Endometrium (tissue), 2 donors: Measurements from ENCODE around the gene ADGRA3.

Experiments
- FAIRE-seq: peaks from 2 replicates; lab custom pipeline; 2012; peaks lifted over from hg19 to GRCh38; lab: Jason Lieb, UNC
- donor health status: control.
- donor health status: control.

The ADGRA3 gene

GRCh38 chr4:22512306-22512705 is 3.6 kb downstream of the ADGRA3 start:
- no peak for FAIRE-seq

- no peak for FAIRE-seq
Observed at GRCh38 chr4:22510750-22511149, 5.1 kb downstream of the ADGRA3 start.

GRCh38 chr4:22508376-22508775 is 7.5 kb downstream of the ADGRA3 start:
- no peak for FAIRE-seq

GRCh38 chr4:22504922-22505321 is 10.9 kb downstream of the ADGRA3 start:
- no peak for FAIRE-seq

- no peak for FAIRE-seq
Observed at GRCh38 chr4:22504447-22504846, 11.4 kb downstream of the ADGRA3 start.

GRCh38 chr4:22502895-22503814 is 12.7 kb downstream of the ADGRA3 start:
- no peak for FAIRE-seq

- FAIRE-seq: peak; percentile 45
Observed at GRCh38 chr4:22501715-22502095, 14.2 kb downstream of the ADGRA3 start.

GRCh38 chr4:22500831-22501714 is 14.8 kb downstream of the ADGRA3 start:
- no peak for FAIRE-seq

- no peak for FAIRE-seq
Observed at GRCh38 chr4:22500128-22500611, 15.7 kb downstream of the ADGRA3 start.

- no peak for FAIRE-seq
Observed at GRCh38 chr4:22498866-22499265, 17.0 kb downstream of the ADGRA3 start.

- no peak for FAIRE-seq
Observed at GRCh38 chr4:22496165-22496813, 19.6 kb downstream of the ADGRA3 start.

- no peak for FAIRE-seq
Observed at GRCh38 chr4:22493523-22493922, 22.3 kb downstream of the ADGRA3 start.

GRCh38 chr4:22492987-22493386 is 22.9 kb downstream of the ADGRA3 start:
- no peak for FAIRE-seq

- FAIRE-seq: no peak
Observed at GRCh38 chr4:22491939-22492338, 23.9 kb downstream of the ADGRA3 start.

GRCh38 chr4:22490718-22491315 is 25.0 kb downstream of the ADGRA3 start:
- FAIRE-seq: no peak

- no peak for FAIRE-seq
Observed at GRCh38 chr4:22488106-22488505, 27.8 kb downstream of the ADGRA3 start.

GRCh38 chr4:22487328-22487727 is 28.5 kb downstream of the ADGRA3 start:
- no peak for FAIRE-seq

- FAIRE-seq: no peak
Observed at GRCh38 chr4:22486276-22486675, 29.6 kb downstream of the ADGRA3 start.

GRCh38 chr4:22485737-22486136 is 30.1 kb downstream of the ADGRA3 start:
- no peak for FAIRE-seq

GRCh38 chr4:22483551-22483981 is 32.3 kb downstream of the ADGRA3 start:
- FAIRE-seq: no peak

GRCh38 chr4:22482250-22483127 is 33.4 kb downstream of the ADGRA3 start:
- no peak for FAIRE-seq
